ENCODE data around the gene SLX4IP. TPM values are rescaled to one million over a fixed set of nuclear protein-coding genes. Genes with fewer than 3 reads are reported as not detected.

SLX4IP gene
- total RNA-seq, 4 donors from 2014 or later = 1.3 to 3.0 (median 1.9) TPM

- ATAC-seq = no peak
- Histone ChIP-seq H3K9me3 (no peaks in the 10 kb centered on the region), H3K4me3 (no peak overlapping the region), H3K36me3 (no peaks in the 10 kb centered on the region), H3K4me1 (no peaks in the 10 kb centered on the region), H3K27ac (no peak overlapping the region), H3K27me3 (no peaks in the 10 kb centered on the region)
- TF ChIP-seq POLR2AphosphoS5 (IDR thresholded peaks at IDR 0.05) (no peak), EP300 (IDR thresholded peaks at IDR 0.05) (no peak), POLR2A (IDR thresholded peaks at IDR 0.05) (no peak), CTCF (IDR thresholded peaks at IDR 0.05) (no peak)
- WGBS, 2 donors (ENCODE audit: low coverage in 1 of 2) = 100% methylated on average over 2 of the region's 2 CpGs; no CpG with 5 or more reads in 1 of the 2 donors
Measured at GRCh38 chr20:10497283-10497682, 62.2 kb downstream of the SLX4IP start.

- Histone ChIP-seq H3K9me3 (no peaks in the 10 kb centered on the region), H3K27me3 (no peaks in the 10 kb centered on the region), H3K4me1 (no peaks in the 10 kb centered on the region), H3K4me3 (no peak overlapping the region), H3K27ac (no peak overlapping the region), H3K36me3 (no peaks in the 10 kb centered on the region)
- ATAC-seq = no peak
- TF ChIP-seq CTCF (IDR thresholded peaks at IDR 0.05) (no peak), POLR2AphosphoS5 (IDR thresholded peaks at IDR 0.05) (no peak), EP300 (IDR thresholded peaks at IDR 0.05) (no peak), POLR2A (IDR thresholded peaks at IDR 0.05) (no peak)
Measured at GRCh38 chr20:10497791-10498190, 62.7 kb downstream of the SLX4IP start.

GRCh38 chr20:10498200-10498599, 63.1 kb downstream of the SLX4IP start:
- 60 to 86% methylated on average over 1 of the region's 1 CpG for WGBS, 2 donors (ENCODE audit: low coverage in 1 of 2)
- Histone ChIP-seq H3K4me1 (no peaks in the 10 kb centered on the region), H3K9me3 (no peaks in the 10 kb centered on the region), H3K27me3 (no peaks in the 10 kb centered on the region), H3K36me3 (no peaks in the 10 kb centered on the region), H3K4me3 (no peak overlapping the region), H3K27ac (no peak overlapping the region)
- TF ChIP-seq POLR2A (IDR thresholded peaks at IDR 0.05) (no peak), CTCF (IDR thresholded peaks at IDR 0.05) (no peak), EP300 (IDR thresholded peaks at IDR 0.05) (no peak), POLR2AphosphoS5 (IDR thresholded peaks at IDR 0.05) (no peak)
- ATAC-seq = no peak

DNA sequence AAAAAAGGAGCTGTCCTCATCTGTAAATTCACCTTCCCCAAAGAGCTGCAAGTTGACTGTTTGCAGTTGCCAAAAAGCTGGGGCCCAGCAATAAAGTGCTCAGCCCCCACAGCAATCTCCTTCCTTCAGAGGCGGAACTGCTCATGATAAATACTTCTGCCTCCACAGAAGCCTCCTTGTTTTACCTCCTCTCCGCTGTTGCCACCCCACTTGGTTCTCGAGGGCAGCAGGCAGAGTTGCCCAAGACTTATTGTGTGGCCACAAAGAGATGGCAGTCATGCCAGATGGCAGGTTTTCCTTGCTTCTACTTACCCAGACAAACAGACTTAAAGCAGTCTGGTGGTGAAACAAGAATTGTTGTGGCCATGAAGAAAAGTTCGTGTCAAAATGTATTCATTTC, 66.3 kb downstream of the SLX4IP start:
- no peaks in the 10 kb centered on the region for H3K36me3 ChIP-seq
- H3K4me3 ChIP-seq = peak overlapping the region in 1 of 2 donors; percentile 21
- no peaks in the 10 kb centered on the region for H3K9me3 ChIP-seq
- ATAC-seq = no peak
- H3K27ac ChIP-seq = peak overlapping the region in 1 of 4 donors; percentile 13
- peaks cover 2 to 22% (median 11%) of the 10 kb centered on the region in 3 donors for H3K4me1 ChIP-seq
- WGBS, 2 donors (ENCODE audit: low coverage in 1 of 2) = 40 to 78% methylated on average over 2 to 3 of the region's 4 CpGs
- H3K27me3 ChIP-seq = no peaks in the 10 kb centered on the region
- no peak for TF ChIP-seq POLR2A (IDR thresholded peaks at IDR 0.05)
- no peak for TF ChIP-seq EP300 (IDR thresholded peaks at IDR 0.05)
- no peak for TF ChIP-seq POLR2AphosphoS5 (IDR thresholded peaks at IDR 0.05)
- no peak for TF ChIP-seq CTCF (IDR thresholded peaks at IDR 0.05)

DNA sequence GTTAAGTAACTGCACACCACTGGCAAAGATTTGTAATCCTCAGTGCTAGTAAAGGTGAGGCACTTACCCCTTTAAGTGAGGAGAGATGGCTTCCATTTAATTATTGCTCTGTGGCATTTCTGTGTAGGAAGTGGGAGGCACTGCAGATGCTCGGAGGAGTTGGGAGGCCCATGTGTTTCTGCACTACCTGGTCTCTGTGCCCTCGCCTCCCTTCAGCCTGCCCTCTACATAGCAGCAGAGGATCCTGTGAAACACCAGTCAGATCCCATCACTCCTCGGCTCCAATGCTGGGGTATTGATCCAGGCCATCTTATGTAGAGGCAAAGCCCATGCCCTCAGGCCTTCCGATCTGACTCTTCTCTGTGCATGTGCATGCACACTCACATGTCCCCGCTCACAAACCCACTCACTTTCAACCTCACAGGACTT, 67.0 kb downstream of the SLX4IP start:
- H3K4me3 ChIP-seq = peak overlapping the region in 1 of 2 donors; percentile 21
- no peaks in the 10 kb centered on the region for H3K27me3 ChIP-seq
- WGBS, 2 donors (ENCODE audit: low coverage in 1 of 2) = 92 to 95% methylated on average over 3 to 4 of the region's 5 CpGs
- no peaks in the 10 kb centered on the region for H3K9me3 ChIP-seq
- peaks cover 2 to 29% (median 12%) of the 10 kb centered on the region in 3 donors for H3K4me1 ChIP-seq
- H3K36me3 ChIP-seq = no peaks in the 10 kb centered on the region
- TF ChIP-seq POLR2AphosphoS5 (IDR thresholded peaks at IDR 0.05) (no peak), EP300 (IDR thresholded peaks at IDR 0.05) (no peak)
- ATAC-seq = no peak
- H3K27ac ChIP-seq = no peak overlapping the region

Data from gastroesophageal sphincter (tissue), 4 donors.